ENCODE measurements around the gene CAMK2N2.

The CAMK2N2 gene

GRCh38 chr3:184261270-184261853 is at the start of gene CAMK2N2:
Gene CAMK2N2 (minus strand): TSS chr3:184261553. CDS start chr3:184261285, 268 bp downstream.
- TF ChIP-seq CTCF (IDR thresholded peaks at IDR 0.05; ENCODE audit: borderline replicate concordance, control extremely low read depth, extremely low read depth, insufficient read depth, missing control alignments), result no peak
- in situ Hi-C loops (cut with MboI; ENCODE audit: low sequenced_read_pairs, unreplicated experiment), result no loop called here
- peak; percentile 86 for DNase-seq (ENCODE audit: low spot score)

DNA sequence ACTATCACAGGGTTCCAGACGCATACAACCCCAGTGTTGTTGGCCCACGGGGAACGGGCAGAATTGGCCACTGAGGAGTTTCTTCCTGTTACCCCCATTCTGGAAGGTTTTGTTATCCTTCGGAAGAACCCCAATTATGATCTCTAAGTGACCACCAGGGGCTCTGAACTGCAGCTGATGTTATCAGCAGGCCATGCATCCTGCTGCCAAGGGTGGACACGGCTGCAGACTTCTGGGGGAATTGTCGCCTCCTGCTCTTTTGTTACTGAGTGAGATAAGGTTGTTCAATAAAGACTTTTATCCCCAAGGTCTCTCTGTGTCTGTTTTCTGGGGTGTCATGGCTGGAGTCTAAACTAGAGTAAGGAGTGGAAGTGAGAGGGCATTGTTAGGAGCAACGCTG is 47.4 kb upstream of the CAMK2N2 start:
- no peak for DNase-seq (ENCODE audit: low spot score)
- in situ Hi-C loops (cut with MboI; ENCODE audit: low sequenced_read_pairs, unreplicated experiment), result no loop called here
- TF ChIP-seq CTCF (IDR thresholded peaks at IDR 0.05; ENCODE audit: borderline replicate concordance, control extremely low read depth, extremely low read depth, insufficient read depth, missing control alignments), result no peak

- in situ Hi-C loops (cut with MboI; ENCODE audit: low sequenced_read_pairs, unreplicated experiment), result no loop called here
- TF ChIP-seq CTCF (IDR thresholded peaks at IDR 0.05; ENCODE audit: borderline replicate concordance, control extremely low read depth, extremely low read depth, insufficient read depth, missing control alignments), result no peak
- DNase-seq (ENCODE audit: low spot score), result no peak
Observed at GRCh38 chr3:184307915-184308314, 46.6 kb upstream of the CAMK2N2 start.

DNA sequence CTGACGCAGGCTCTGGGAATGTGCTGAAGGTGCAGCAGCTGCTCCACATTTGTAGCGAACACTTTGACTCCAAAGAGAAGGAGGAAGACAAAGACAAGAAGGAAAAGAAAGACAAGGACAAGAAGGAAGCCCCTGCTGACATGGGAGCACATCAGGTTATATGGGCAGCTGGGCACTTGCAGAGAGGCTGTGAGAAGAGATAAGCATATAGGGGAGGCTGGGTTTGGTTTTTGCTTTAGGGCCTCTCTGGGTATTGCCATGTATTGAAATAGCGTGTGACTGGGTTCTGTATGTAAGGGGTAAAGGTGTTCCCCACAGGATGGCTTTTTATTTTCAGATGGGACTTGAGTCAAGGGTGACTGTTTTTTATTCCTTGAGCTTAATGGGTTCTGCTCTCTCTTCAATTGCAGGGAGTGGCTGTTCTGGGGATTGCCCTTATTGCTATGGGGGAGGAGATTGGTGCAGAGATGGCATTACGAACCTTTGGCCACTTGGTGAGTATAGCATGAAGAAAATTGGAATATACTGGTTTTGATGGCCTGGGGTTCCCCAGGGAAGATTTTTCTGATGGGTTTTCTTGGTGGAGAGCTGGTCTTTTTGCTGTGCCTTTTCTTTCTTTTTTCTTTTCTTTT is 45.1 kb upstream of the CAMK2N2 start:
- no peak for TF ChIP-seq CTCF (IDR thresholded peaks at IDR 0.05; ENCODE audit: borderline replicate concordance, control extremely low read depth, extremely low read depth, insufficient read depth, missing control alignments)
- DNase-seq (ENCODE audit: low spot score), result no peak

GRCh38 chr3:184305577-184305976 is 44.2 kb upstream of the CAMK2N2 start:
- DNase-seq (ENCODE audit: low spot score), result no peak
- TF ChIP-seq CTCF (IDR thresholded peaks at IDR 0.05; ENCODE audit: borderline replicate concordance, control extremely low read depth, extremely low read depth, insufficient read depth, missing control alignments), result no peak
- in situ Hi-C loops (cut with MboI; ENCODE audit: low sequenced_read_pairs, unreplicated experiment), result no loop called here

More for the DNA sequence above, 45.1 kb upstream of the CAMK2N2 start:
- in situ Hi-C loops (cut with MboI; ENCODE audit: low sequenced_read_pairs, unreplicated experiment), result no loop called here

GRCh38 chr3:184300378-184300720 is 39.0 kb upstream of the CAMK2N2 start:
- DNase-seq (ENCODE audit: low spot score), result no peak
- TF ChIP-seq CTCF (IDR thresholded peaks at IDR 0.05; ENCODE audit: borderline replicate concordance, control extremely low read depth, extremely low read depth, insufficient read depth, missing control alignments), result no peak
- in situ Hi-C loops (cut with MboI; ENCODE audit: low sequenced_read_pairs, unreplicated experiment), result no loop called here

Measured in GM13976 (cell line).